NCI-H128 (cell line): ENCODE measurements around the gene WASHC4.

Experiments
- DNase-seq: peaks from one replicate; lab custom pipeline; 2025; ENCODE audit not compliant: unreplicated experiment; lab: John Stamatoyannopoulos, UW

Gene WASHC4

DNA sequence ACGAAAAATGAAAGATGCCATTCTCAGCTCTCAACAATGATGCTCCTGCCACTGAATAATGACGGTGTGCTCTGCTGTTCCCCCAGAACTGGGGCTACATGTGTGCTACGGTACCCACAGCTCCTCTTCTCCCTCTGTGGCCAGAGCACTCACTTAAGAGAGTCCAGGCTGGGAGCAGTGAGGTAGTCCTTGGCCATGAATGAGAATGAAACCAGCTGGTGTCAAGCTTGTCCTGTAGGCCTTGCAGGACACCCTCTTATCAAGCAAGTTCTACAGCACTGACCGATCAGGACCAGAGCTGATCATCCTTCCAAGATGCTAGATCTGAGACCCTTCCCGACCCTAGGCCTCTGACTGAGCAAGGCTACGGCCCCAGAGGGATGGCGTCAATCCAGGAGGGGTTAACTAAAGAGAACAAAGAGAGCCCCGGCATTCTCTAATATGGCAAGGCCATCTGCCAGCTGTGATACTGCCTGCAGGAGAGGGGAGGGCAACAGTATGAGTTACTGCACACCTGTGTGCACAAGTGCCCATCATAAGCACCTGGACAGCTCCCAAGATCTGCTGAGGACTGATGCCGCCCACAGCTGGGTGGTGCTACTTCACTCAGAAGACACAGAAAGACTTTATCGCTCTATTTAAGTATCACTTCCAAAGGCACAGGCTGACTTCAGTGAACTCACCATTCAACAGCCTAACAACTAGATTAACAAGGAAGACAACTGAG is 98.0 kb downstream of the WASHC4 start:
- DNase-seq: no peak

DNA sequence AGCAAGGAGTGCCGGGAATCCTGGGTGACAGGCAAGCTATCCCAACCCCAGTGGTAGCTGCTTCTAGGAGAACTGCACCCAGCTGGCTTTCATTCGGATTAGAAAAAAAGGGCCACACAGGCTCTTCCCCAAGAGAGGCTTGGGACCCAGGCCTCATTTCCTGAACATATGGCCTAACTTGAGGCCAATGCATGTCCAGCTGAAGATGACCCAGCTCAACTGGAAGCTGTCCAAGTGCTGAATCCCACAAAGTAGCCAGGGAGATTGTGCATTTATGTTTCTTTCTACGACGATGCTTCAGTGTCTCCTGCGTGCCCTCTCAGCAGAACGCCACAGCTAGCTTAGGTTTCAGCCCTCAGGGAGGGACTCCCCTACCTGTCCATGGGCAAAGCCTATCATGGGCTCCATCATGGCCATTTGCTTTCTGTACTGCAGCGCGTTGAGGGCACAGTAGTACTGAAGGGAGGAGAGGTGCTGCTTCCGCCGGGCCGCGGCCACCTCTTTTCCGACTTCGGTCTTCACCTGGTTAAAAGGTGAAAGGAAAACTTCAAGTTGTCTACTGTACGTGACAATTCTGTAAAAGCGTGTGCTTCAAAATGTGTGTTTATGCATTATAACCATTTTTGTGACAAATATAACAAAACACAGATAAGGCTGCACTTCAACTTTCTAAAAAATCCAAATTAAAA is 99.3 kb downstream of the WASHC4 start:
- DNase-seq: no peak

DNA sequence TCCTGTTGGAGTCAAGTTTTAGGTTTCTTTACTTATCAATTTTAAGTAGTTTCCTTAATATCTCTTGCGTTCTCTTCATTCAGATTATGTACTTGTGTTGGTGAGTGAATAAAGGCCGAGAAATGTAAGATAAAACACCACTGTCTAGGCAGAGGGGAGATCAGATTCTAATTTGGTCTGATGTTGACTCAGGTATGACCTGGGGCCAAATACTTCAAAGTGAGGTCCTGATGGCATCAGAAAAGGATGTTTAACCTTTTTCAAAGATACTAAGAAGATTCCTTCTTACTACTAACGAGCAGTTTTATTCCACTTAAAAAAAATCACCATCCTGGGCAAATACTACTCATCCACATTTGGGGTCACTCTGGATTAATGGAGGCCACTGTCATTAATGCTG is 101.6 kb downstream of the WASHC4 start:
- no peak for DNase-seq

DNA sequence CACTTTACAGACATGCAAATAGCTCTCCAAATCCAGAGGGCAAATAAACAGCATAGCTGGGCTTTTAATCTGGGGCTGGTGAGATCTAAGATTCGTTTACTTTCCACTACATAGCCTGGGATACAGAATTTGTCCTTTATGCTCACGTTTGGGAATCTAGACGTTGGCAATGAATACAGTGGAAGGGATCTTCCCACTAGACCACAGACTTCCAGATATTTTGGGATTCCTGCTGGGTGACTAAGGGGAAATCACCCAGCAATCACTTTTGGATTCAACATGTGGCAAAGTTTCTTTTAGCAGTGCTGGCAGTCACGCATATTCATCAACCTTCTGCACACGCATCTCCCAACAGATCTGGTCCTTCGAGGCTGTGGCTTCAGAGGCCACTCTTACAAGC is 104.9 kb downstream of the WASHC4 start:
- no peak for DNase-seq

DNA sequence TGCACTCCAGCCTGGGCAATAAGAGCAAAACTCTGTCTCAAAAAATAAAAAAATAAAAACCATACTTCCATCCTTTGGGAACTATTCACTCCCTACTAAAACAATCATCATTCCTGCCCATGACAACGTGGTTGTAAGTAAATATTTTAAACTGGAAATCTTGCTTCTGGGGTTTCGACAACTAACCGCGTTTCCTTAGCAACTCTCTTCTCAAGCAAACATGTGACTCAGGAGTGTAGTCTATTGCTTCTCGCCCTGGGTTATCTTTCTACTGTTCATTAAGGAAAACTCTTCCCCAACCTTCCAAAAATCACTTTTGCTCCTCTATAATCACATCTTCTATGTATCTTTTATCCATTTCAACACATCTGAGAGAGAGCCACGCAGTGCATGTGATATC is 106.6 kb downstream of the WASHC4 start:
- DNase-seq: no peak

DNA sequence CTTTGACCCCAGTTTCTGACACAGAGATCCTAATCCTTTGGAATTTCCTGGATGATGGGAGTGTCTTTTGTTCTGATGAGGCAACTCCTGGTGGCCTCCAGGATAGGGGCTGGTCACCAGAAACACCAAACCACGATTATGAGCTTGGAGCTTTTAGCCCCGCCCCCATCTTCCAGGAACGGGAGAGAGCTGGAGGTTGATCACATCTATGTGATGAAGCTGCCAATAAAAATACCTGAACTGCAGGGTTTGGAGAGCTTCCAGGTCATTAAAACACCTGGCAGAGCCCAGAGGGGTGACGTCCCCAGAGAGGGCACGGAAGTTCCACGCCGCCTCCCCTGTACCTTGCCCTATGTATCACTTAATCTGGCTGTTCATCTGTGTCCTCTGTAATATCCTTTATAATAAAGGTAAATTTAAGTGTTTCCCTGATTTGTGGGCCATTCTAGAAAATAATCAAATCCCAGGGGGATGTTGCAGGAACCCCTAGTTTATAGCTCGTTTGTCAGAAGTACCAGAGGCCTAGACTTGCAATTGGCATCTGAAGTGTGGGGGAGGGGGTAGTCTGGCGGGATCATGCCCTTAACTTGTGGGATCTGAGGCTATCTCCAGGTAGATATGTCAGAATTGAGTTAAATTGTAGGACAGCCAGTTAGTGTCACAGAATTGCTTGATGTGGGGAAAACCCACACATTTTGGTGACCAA is 107.3 kb downstream of the WASHC4 start:
- no peak for DNase-seq

DNA sequence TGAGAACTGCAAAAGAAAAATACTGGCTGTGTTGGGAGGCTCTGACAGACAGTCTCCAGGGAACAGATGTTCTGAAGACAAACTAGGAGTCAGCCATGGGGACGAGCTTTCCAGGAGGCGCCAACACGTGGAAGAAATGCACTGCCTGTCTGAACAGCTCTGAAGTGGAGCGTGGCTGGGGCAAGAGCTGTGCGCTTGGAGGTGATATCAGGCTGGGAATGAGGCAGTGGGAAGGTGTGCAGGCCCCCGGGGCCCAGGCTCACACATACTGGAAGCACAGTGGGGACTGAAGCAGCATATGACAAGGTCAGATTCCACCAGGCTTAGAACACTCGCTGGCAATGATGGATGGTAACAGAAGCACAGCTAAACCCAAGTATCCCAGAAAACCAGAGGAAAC is 110.9 kb downstream of the WASHC4 start:
- DNase-seq: no peak
